ENCODE data around the gene PRPS2.

DNA sequence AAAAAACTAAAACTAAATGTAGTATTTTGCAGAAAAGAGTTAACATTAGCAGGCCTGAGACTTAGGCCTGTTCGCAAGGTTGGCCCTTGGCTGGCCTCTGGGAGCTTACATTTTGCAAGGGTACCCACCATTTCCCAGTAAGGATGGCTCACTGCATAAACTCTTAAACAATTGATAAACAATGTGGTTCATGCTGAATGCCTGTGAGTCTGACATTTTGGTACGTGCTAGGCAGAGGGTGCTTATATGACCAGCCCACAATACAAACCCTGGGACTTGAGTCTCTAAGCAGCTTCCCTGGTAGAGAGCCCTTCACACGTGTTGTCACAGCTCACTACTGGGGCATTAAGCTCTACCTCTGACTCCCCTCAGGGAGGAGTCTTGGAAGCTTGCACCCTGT lies 7.4 kb downstream of the PRPS2 start:
- TF ChIP-seq, protein P1, sequence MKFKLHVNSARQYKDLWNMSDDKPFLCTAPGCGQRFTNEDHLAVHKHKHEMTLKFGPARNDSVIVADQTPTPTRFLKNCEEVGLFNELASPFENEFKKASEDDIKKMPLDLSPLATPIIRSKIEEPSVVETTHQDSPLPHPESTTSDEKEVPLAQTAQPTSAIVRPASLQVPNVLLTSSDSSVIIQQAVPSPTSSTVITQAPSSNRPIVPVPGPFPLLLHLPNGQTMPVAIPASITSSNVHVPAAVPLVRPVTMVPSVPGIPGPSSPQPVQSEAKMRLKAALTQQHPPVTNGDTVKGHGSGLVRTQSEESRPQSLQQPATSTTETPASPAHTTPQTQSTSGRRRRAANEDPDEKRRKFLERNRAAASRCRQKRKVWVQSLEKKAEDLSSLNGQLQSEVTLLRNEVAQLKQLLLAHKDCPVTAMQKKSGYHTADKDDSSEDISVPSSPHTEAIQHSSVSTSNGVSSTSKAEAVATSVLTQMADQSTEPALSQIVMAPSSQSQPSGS (CRISPR knock-in tag; IDR thresholded peaks at IDR 0.05; ENCODE audit: borderline replicate concordance, low read depth) = no peak
- no peak for TF ChIP-seq NR2C2 (CRISPR knock-in tag; IDR thresholded peaks at IDR 0.05)
- TF ChIP-seq NFYB (CRISPR knock-in tag; conservative IDR thresholded peaks at IDR 0.05; ENCODE audit: low read depth) = no peak
- no peak for TF ChIP-seq USF1 (CRISPR knock-in tag; IDR thresholded peaks at IDR 0.05)
- no peak for TF ChIP-seq ESRRA (CRISPR knock-in tag; IDR thresholded peaks at IDR 0.05; ENCODE audit: borderline replicate concordance)
- no peak for TF ChIP-seq RELA (CRISPR knock-in tag; IDR thresholded peaks at IDR 0.05; ENCODE audit: borderline replicate concordance)
- no peak for TF ChIP-seq MYBL2 (CRISPR knock-in tag; IDR thresholded peaks at IDR 0.05)
- no peak for TF ChIP-seq CTCF (IDR thresholded peaks at IDR 0.05)
- TF ChIP-seq ZNF396 (CRISPR knock-in tag; IDR thresholded peaks at IDR 0.05; ENCODE audit: borderline replicate concordance) = no peak
- TF ChIP-seq ZNF416 (CRISPR knock-in tag; IDR thresholded peaks at IDR 0.05) = no peak
- no peak for TF ChIP-seq ZNF138 (CRISPR knock-in tag; conservative IDR thresholded peaks at IDR 0.05)
- TF ChIP-seq E2F1 (CRISPR knock-in tag; IDR thresholded peaks at IDR 0.05) = no peak

Measured in WTC11 (cell line).